ENCODE data around the gene MLANA. TPM values are rescaled to one million over a fixed set of nuclear protein-coding genes. Genes with fewer than 3 reads are reported as not detected.

Gene MLANA
- total RNA-seq, 2 experiments from 2014 or later, result not detected

- Mint-ChIP-seq H3K9me3 (ENCODE audit: low read depth) (no peaks in the 10 kb centered on the region), H3K4me3 (no peak overlapping the region), H3K4me1 (no peaks in the 10 kb centered on the region), H3K27me3 (peaks cover 6% of the 10 kb centered on the region), H3K27ac (no peak overlapping the region), H3K36me3 (peaks cover 2% of the 10 kb centered on the region)
- CTCF ChIA-PET, result interaction anchor here (3.4 kb wide), 1 partner anchor 9 kb away, joined by 22 read pairs; no protein-coding TSS in a partner anchor
- DNase-seq (no peak), ATAC-seq (no peak)
Measured at GRCh38 chr9:5894237-5894959, 3.7 kb downstream of the MLANA start.

- ATAC-seq (no peak), DNase-seq (no peak)
- Mint-ChIP-seq H3K27me3 (peaks cover 3% of the 10 kb centered on the region), H3K4me1 (no peaks in the 10 kb centered on the region), H3K4me3 (no peak overlapping the region), H3K27ac (no peak overlapping the region), H3K9me3 (ENCODE audit: low read depth) (no peaks in the 10 kb centered on the region), H3K36me3 (peaks cover 2% of the 10 kb centered on the region)
- CTCF ChIA-PET, result interaction anchor here (3.4 kb wide), 1 partner anchor 10 kb away, joined by 22 read pairs; no protein-coding TSS in a partner anchor
Measured at GRCh38 chr9:5895782-5896181, 5.1 kb downstream of the MLANA start.

GRCh38 chr9:5896863-5897262, 6.2 kb downstream of the MLANA start:
- no peaks in the 10 kb centered on the region for H3K27me3 Mint-ChIP-seq
- H3K27ac Mint-ChIP-seq, result no peak overlapping the region
- no peak overlapping the region for H3K4me3 Mint-ChIP-seq
- DNase-seq (no peak), ATAC-seq (no peak)
- CTCF ChIA-PET, result interaction anchor here (0.9 to 3.4 kb wide), 2 partner anchors 11 to 29 kb away, joined by 3 to 22 read pairs; no protein-coding TSS in a partner anchor
- no peaks in the 10 kb centered on the region for H3K9me3 Mint-ChIP-seq (ENCODE audit: low read depth)
- H3K36me3 Mint-ChIP-seq, result peaks cover 2% of the 10 kb centered on the region
- no peaks in the 10 kb centered on the region for H3K4me1 Mint-ChIP-seq

GRCh38 chr9:5897851-5898250, 7.2 kb downstream of the MLANA start:
- Mint-ChIP-seq H3K9me3 (ENCODE audit: low read depth) (no peaks in the 10 kb centered on the region), H3K4me1 (no peaks in the 10 kb centered on the region), H3K27me3 (no peaks in the 10 kb centered on the region), H3K36me3 (peaks cover 2% of the 10 kb centered on the region), H3K4me3 (no peak overlapping the region), H3K27ac (no peak overlapping the region)
- CTCF ChIA-PET, result no interaction called here
- no peak for ATAC-seq
- no peak for DNase-seq

- H3K27me3 Mint-ChIP-seq, result no peaks in the 10 kb centered on the region
- no peak overlapping the region for H3K27ac Mint-ChIP-seq
- no peak overlapping the region for H3K4me3 Mint-ChIP-seq
- H3K4me1 Mint-ChIP-seq, result no peaks in the 10 kb centered on the region
- CTCF ChIA-PET, result interaction anchor here (0.9 to 5.0 kb wide), 2 partner anchors 12 to 73 kb away, joined by 3 to 24 read pairs; no protein-coding TSS in a partner anchor
- DNase-seq (no peak), ATAC-seq (no peak)
- no peaks in the 10 kb centered on the region for H3K9me3 Mint-ChIP-seq (ENCODE audit: low read depth)
- H3K36me3 Mint-ChIP-seq, result peaks cover 4% of the 10 kb centered on the region
Measured at GRCh38 chr9:5899292-5899691, 8.6 kb downstream of the MLANA start.

GRCh38 chr9:5900622-5901021, 9.9 kb downstream of the MLANA start:
- H3K9me3 Mint-ChIP-seq (ENCODE audit: low read depth), result no peaks in the 10 kb centered on the region
- no peak for ATAC-seq
- CTCF ChIA-PET, result interaction anchor here (1.3 to 5.0 kb wide), 3 partner anchors 14 to 300 kb away, joined by 4 to 24 read pairs (median 4); partner anchors contain the start of gene ERMP1
- H3K36me3 Mint-ChIP-seq, result peaks cover 12% of the 10 kb centered on the region
- DNase-seq, result no peak
- no peak overlapping the region for H3K4me3 Mint-ChIP-seq
- H3K27me3 Mint-ChIP-seq, result no peaks in the 10 kb centered on the region
- H3K4me1 Mint-ChIP-seq, result no peaks in the 10 kb centered on the region
- H3K27ac Mint-ChIP-seq, result no peak overlapping the region

GRCh38 chr9:5902377-5902776, 11.7 kb downstream of the MLANA start:
- no peak overlapping the region for H3K27ac Mint-ChIP-seq
- H3K27me3 Mint-ChIP-seq, result no peaks in the 10 kb centered on the region
- no peak overlapping the region for H3K4me3 Mint-ChIP-seq

GRCh38 chr9:5908918-5909317, 18.2 kb downstream of the MLANA start:
- H3K4me3 Mint-ChIP-seq, result no peak overlapping the region
- CTCF ChIA-PET, result interaction anchor here (1.4 kb wide), 1 partner anchor 23 kb away, joined by 3 read pairs; no protein-coding TSS in a partner anchor
- H3K4me1 Mint-ChIP-seq, result peaks cover 19% of the 10 kb centered on the region
- H3K9me3 Mint-ChIP-seq (ENCODE audit: low read depth), result no peaks in the 10 kb centered on the region
- H3K36me3 Mint-ChIP-seq, result peaks cover 16% of the 10 kb centered on the region
- ATAC-seq (no peak), DNase-seq (no peak)
- no peak overlapping the region for H3K27ac Mint-ChIP-seq
- H3K27me3 Mint-ChIP-seq, result no peaks in the 10 kb centered on the region

More at GRCh38 chr9:5902377-5902776, 11.7 kb downstream of the MLANA start:
- H3K4me1 Mint-ChIP-seq, result no peaks in the 10 kb centered on the region
- DNase-seq (no peak), ATAC-seq (no peak)
- H3K9me3 Mint-ChIP-seq (ENCODE audit: low read depth), result no peaks in the 10 kb centered on the region
- peaks cover 18% of the 10 kb centered on the region for H3K36me3 Mint-ChIP-seq
- CTCF ChIA-PET, result interaction anchor here (5.0 kb wide), 1 partner anchor 15 kb away, joined by 24 read pairs; no protein-coding TSS in a partner anchor

GRCh38 chr9:5909976-5910375, 19.3 kb downstream of the MLANA start:
- peak; percentile 60 for ATAC-seq
- CTCF ChIA-PET, result interaction anchor here (1.4 kb wide), 1 partner anchor 24 kb away, joined by 3 read pairs; no protein-coding TSS in a partner anchor
- H3K27ac Mint-ChIP-seq, result peak overlapping the region; percentile 52

GRCh38 chr9:5910413-5911057, 19.8 kb downstream of the MLANA start:
- peaks cover 7% of the 10 kb centered on the region for H3K36me3 Mint-ChIP-seq
- H3K4me3 Mint-ChIP-seq, result no peak overlapping the region
- H3K4me1 Mint-ChIP-seq, result peaks cover 20% of the 10 kb centered on the region
- H3K27me3 Mint-ChIP-seq, result no peaks in the 10 kb centered on the region
- ATAC-seq, result peak; percentile 53
- H3K9me3 Mint-ChIP-seq (ENCODE audit: low read depth), result no peaks in the 10 kb centered on the region
- CTCF ChIA-PET, result interaction anchor here (1.0 kb wide), 1 partner anchor 112 kb away, joined by 3 read pairs; no protein-coding TSS in a partner anchor
- no peak for DNase-seq
- H3K27ac Mint-ChIP-seq, result peak overlapping the region; percentile 52

More at GRCh38 chr9:5909976-5910375, 19.3 kb downstream of the MLANA start:
- Mint-ChIP-seq H3K27me3 (no peaks in the 10 kb centered on the region), H3K36me3 (peaks cover 10% of the 10 kb centered on the region), H3K9me3 (ENCODE audit: low read depth) (no peaks in the 10 kb centered on the region), H3K4me1 (peaks cover 20% of the 10 kb centered on the region), H3K4me3 (no peak overlapping the region)
- DNase-seq, result no peak

- Mint-ChIP-seq H3K4me3 (no peak overlapping the region), H3K4me1 (peaks cover 11% of the 10 kb centered on the region), H3K9me3 (ENCODE audit: low read depth) (no peaks in the 10 kb centered on the region), H3K27me3 (no peaks in the 10 kb centered on the region), H3K27ac (no peak overlapping the region), H3K36me3 (peaks cover 13% of the 10 kb centered on the region)
- ATAC-seq, result no peak
- DNase-seq, result no peak
- CTCF ChIA-PET, result no interaction called here
Measured at GRCh38 chr9:5915438-5915837, 24.7 kb downstream of the MLANA start.

GRCh38 chr9:5917273-5917672, 26.6 kb downstream of the MLANA start:
- peaks cover 30% of the 10 kb centered on the region for H3K36me3 Mint-ChIP-seq
- H3K27me3 Mint-ChIP-seq, result no peaks in the 10 kb centered on the region
- no peak overlapping the region for H3K4me3 Mint-ChIP-seq
- H3K27ac Mint-ChIP-seq, result no peak overlapping the region
- CTCF ChIA-PET, result no interaction called here
- ATAC-seq (no peak), DNase-seq (no peak)
- H3K9me3 Mint-ChIP-seq (ENCODE audit: low read depth), result no peaks in the 10 kb centered on the region
- peaks cover 14% of the 10 kb centered on the region for H3K4me1 Mint-ChIP-seq

- CTCF ChIA-PET, result no interaction called here
- Mint-ChIP-seq H3K4me1 (peaks cover 19% of the 10 kb centered on the region), H3K27me3 (no peaks in the 10 kb centered on the region), H3K36me3 (peaks cover 35% of the 10 kb centered on the region), H3K9me3 (ENCODE audit: low read depth) (no peaks in the 10 kb centered on the region), H3K4me3 (no peak overlapping the region), H3K27ac (no peak overlapping the region)
- no peak for ATAC-seq
- DNase-seq, result no peak
Measured at GRCh38 chr9:5917888-5918287, 27.2 kb downstream of the MLANA start.

Data from activated CD8-positive, alpha-beta memory T cell treated with anti-CD3 and anti-CD28 coated beads, Interleukin-2, amount 10 ng/mL, durations not matched to agents 7 days and 5 days (primary cell).